Left lung (tissue), 10 donors: ENCODE data around the gene NHEJ1. TPM values are rescaled to one million over a fixed set of nuclear protein-coding genes. Genes with fewer than 3 reads are reported as not detected.
A peak's percentile ranks its signal among the peaks of the same experiment; 100 is the strongest.

Experiments
- ATAC-seq: fragments of 200-7000 bp; cut with Tn5 transposase; one replicate; pipeline ENCODE4 v1.9.1; 2020; ENCODE audit warnings: moderate library complexity
- DNase-seq, 4 donors: peaks; one replicate each; pipeline ENCODE4 v3.0.0-alpha.2; 2013 to 2020
- H3K27ac ChIP-seq, 2 donors: fragments of 200-600 bp; sonication (generic) in 1 of 2; one replicate each; pipeline versions ENCODE4 v1.5.0 to v1.8.0; 2020 to 2021
- H3K27me3 ChIP-seq, 2 donors: fragments of 200-600 bp; sonication (generic) in 1 of 2; one replicate each; pipeline versions ENCODE4 v1.5.0 to v1.8.0; 2020 to 2021
- H3K36me3 ChIP-seq, 2 donors: fragments of 200-600 bp; sonication (generic) in 1 of 2; one replicate each; pipeline versions ENCODE4 v1.5.0 to v1.8.0; 2020 to 2021
- H3K4me1 ChIP-seq, 2 donors: fragments of 200-600 bp; one replicate each; pipeline ENCODE4 v1.8.0; 2021
- H3K4me3 ChIP-seq, 2 donors: fragments of 200-600 bp; sonication (generic) in 1 of 2; one replicate each; pipeline versions ENCODE4 v1.5.0 to v1.8.0; 2020 to 2021; ENCODE audit warnings: mild to moderate bottlenecking in 1 of 2
- H3K9me3 ChIP-seq, 2 donors: fragments of 200-600 bp; sonication (generic) in 1 of 2; one replicate each; pipeline versions ENCODE4 v1.5.0 to v1.8.0; 2020 to 2021
- CTCF ChIP-seq, 2 donors: fragments of 200-600 bp; sonication (generic) in 1 of 2; IDR thresholded peaks; one replicate each; pipeline versions ENCODE4 v1.5.0 to v1.8.0; 2021; ENCODE audit warnings: antibody characterized with exemption in 2 of 2
- intact Hi-C, 2 donors: fragments of 100-400 bp; cut with DNase I; formaldehyde crosslinking; loops; one replicate each; pipeline versions ENCODE4 v1.11.2 to v1.14.2; 2022
- polyA plus RNA-seq, 6 donors: library from polyadenylated mRNA; unstranded; fragments of 120-200 nt; gene quantifications; one replicate each; pipeline ENCODE4 v1.2.1, GENCODE V29; 2013; ENCODE audit not compliant: insufficient read length in 6 of 6
- total RNA-seq, 2 donors: library from RNA; stranded (reverse); fragmentation: NEBNext Ultra II Directional; extraction: Animal tissue kit (Norgen Biotek cat#: 25700); gene quantifications; one replicate each; pipeline ENCODE4 v1.2.1, GENCODE V29; 2021
- donor health status: DM: no; HTN: yes; CAD: no.
- donor health status: DM: no; HTN: no; CAD: no.

The NHEJ1 gene
- total and polyA plus RNA-seq, 8 donors = 14.0 to 20.9 (median 18.2) TPM

- Histone ChIP-seq H3K4me3 (no peak overlapping the region), H3K27me3 (no peaks in the 10 kb centered on the region), H3K4me1 (peaks cover 8 to 46% of the 10 kb centered on the region in 2 donors), H3K36me3 (peaks cover 0 to 66% of the 10 kb centered on the region in 2 donors), H3K27ac (peak overlapping the region in 1 of 2 donors; percentile 34), H3K9me3 (no peaks in the 10 kb centered on the region)
- ATAC-seq = no peak
- intact Hi-C loops = no loop called here
- TF ChIP-seq CTCF (IDR thresholded peaks at IDR 0.05) = no peak
- DNase-seq = no peak
Measured at GRCh38 chr2:219181531-219181930, 20.9 kb upstream of the NHEJ1 start.

- Histone ChIP-seq H3K36me3 (peaks cover 0 to 64% of the 10 kb centered on the region in 2 donors), H3K4me3 (no peak overlapping the region), H3K9me3 (no peaks in the 10 kb centered on the region), H3K27me3 (no peaks in the 10 kb centered on the region), H3K4me1 (peaks cover 10 to 49% of the 10 kb centered on the region in 2 donors), H3K27ac (no peak overlapping the region)
- ATAC-seq (no peak), DNase-seq (no peak)
- TF ChIP-seq CTCF (IDR thresholded peaks at IDR 0.05) = no peak
- intact Hi-C loops = no loop called here
Measured at GRCh38 chr2:219180961-219181360, 20.3 kb upstream of the NHEJ1 start.

GRCh38 chr2:219179601-219180465 is 19.2 kb upstream of the NHEJ1 start:
- intact Hi-C loops = no loop called here
- Histone ChIP-seq H3K27ac (no peak overlapping the region), H3K27me3 (no peaks in the 10 kb centered on the region), H3K4me1 (peaks cover 18 to 60% of the 10 kb centered on the region in 2 donors), H3K9me3 (no peaks in the 10 kb centered on the region), H3K36me3 (peaks cover 0 to 58% of the 10 kb centered on the region in 2 donors), H3K4me3 (no peak overlapping the region)
- no peak for TF ChIP-seq CTCF (IDR thresholded peaks at IDR 0.05)
- DNase-seq (no peak), ATAC-seq (no peak)

GRCh38 chr2:219178377-219179175 is 18.0 kb upstream of the NHEJ1 start:
- Histone ChIP-seq H3K9me3 (no peaks in the 10 kb centered on the region), H3K4me3 (peak overlapping the region; percentile 98), H3K27me3 (no peaks in the 10 kb centered on the region), H3K36me3 (peaks cover 0 to 58% of the 10 kb centered on the region in 2 donors), H3K27ac (peak overlapping the region; percentile 99 to 100), H3K4me1 (peaks cover 18 to 66% of the 10 kb centered on the region in 2 donors)
- DNase-seq (peak in 2 of 4 donors; percentile 28 to 91), ATAC-seq (peak; percentile 1)
- intact Hi-C loops = no loop called here
- no peak for TF ChIP-seq CTCF (IDR thresholded peaks at IDR 0.05)
